GM23338 (cell line): Measurements from ENCODE around the gene PIGP. TPM values are rescaled to one million over a fixed set of nuclear protein-coding genes. Genes with fewer than 3 reads are reported as not detected.

Experiments used
- ATAC-seq: fragments of 200-7000 bp; cut with Tn5 transposase; 3 replicates; pipeline ENCODE4 v1.9.1; 2020
- DNase-seq: peaks from one replicate; pipeline ENCODE4 v3.0.0-alpha.2; 2015; ENCODE audit warnings: low spot score
- H2AFZ ChIP-seq: fragments of 200-600 bp; sonication (generic); 2 replicates; pipeline ENCODE4 v1.8.0; 2016; ENCODE audit warnings: antibody characterized with exemption, mild to moderate bottlenecking, moderate library complexity
- H3F3A ChIP-seq: fragments of 200-600 bp; sonication (generic); replicated peaks from 2 replicates; pipeline ENCODE4 v1.8.0; 2017; ENCODE audit warnings: antibody characterized with exemption, mixed run types, low read depth
- H3K27ac ChIP-seq: fragments of 200-600 bp; sonication (generic); 2 replicates; pipeline ENCODE4 v1.6.1; 2016; ENCODE audit warnings: low read depth
- H3K27me3 ChIP-seq: fragments of 200-600 bp; sonication (generic); 2 replicates; pipeline ENCODE4 v1.8.0; 2016; ENCODE audit warnings: mild to moderate bottlenecking, mixed run types, moderate library complexity; ENCODE audit not compliant: insufficient read depth
- H3K36me3 ChIP-seq: fragments of 200-600 bp; sonication (generic); 2 replicates; pipeline ENCODE4 v1.8.0; 2016; ENCODE audit warnings: mild to moderate bottlenecking; ENCODE audit not compliant: insufficient read depth
- H3K4me1 ChIP-seq: fragments of 200-600 bp; sonication (generic); 2 replicates; pipeline ENCODE4 v1.8.0; 2016; ENCODE audit warnings: mild to moderate bottlenecking, moderate library complexity; ENCODE audit not compliant: insufficient read depth
- H3K4me2 ChIP-seq: fragments of 200-600 bp; sonication (generic); 2 replicates; pipeline ENCODE4 v1.7.1; 2017; ENCODE audit warnings: mixed run types
- H3K4me3 ChIP-seq: fragments of 200-600 bp; sonication (generic); 2 replicates; pipeline ENCODE4 v1.6.1; 2016; ENCODE audit warnings: mixed run types
- H3K79me2 ChIP-seq: fragments of 200-600 bp; sonication (generic); replicated peaks from 2 replicates; pipeline ENCODE4 v1.8.0; 2017; ENCODE audit warnings: mild to moderate bottlenecking; ENCODE audit not compliant: insufficient read depth
- H3K9me2 ChIP-seq: fragments of 200-600 bp; sonication (generic); 2 replicates; pipeline ENCODE4 v1.8.0; 2017; ENCODE audit not compliant: insufficient read depth
- H4K20me1 ChIP-seq: fragments of 200-600 bp; sonication (generic); replicated peaks from 2 replicates; pipeline ENCODE4 v1.8.0; 2017; ENCODE audit warnings: mild to moderate bottlenecking; ENCODE audit not compliant: insufficient read depth
- H3K27ac Mint-ChIP-seq: 2 replicates; pipeline ENCODE4 v1.8.0; 2020; ENCODE audit warnings: inconsistent platforms, mild to moderate bottlenecking, moderate library complexity, mixed read lengths
- H3K27me3 Mint-ChIP-seq: 3 replicates; pipeline ENCODE4 v1.8.0; 2022; ENCODE audit warnings: low read depth, mild to moderate bottlenecking, moderate library complexity, mixed read lengths, inconsistent platforms; ENCODE audit not compliant: insufficient read depth, poor library complexity
- H3K36me3 Mint-ChIP-seq: 3 replicates; pipeline ENCODE4 v1.8.0; 2021; ENCODE audit warnings: low read depth, mild to moderate bottlenecking, inconsistent platforms, moderate library complexity, mixed read lengths
- H3K4me1 Mint-ChIP-seq: 3 replicates; pipeline ENCODE4 v1.8.0; 2020; ENCODE audit warnings: mild to moderate bottlenecking, inconsistent platforms, mixed read lengths
- H3K4me3 Mint-ChIP-seq: 3 replicates; pipeline ENCODE4 v1.8.0; 2021; ENCODE audit warnings: moderate library complexity, mild to moderate bottlenecking, inconsistent platforms, mixed read lengths
- H3K9me3 Mint-ChIP-seq: 3 replicates; pipeline ENCODE4 v1.8.0; 2020; ENCODE audit warnings: moderate library complexity, mild to moderate bottlenecking, inconsistent platforms, mixed read lengths
- CREB1 ChIP-seq: fragments of 250-450 bp; sonication (Bioruptor Pico); IDR thresholded peaks from 2 replicates; pipeline ENCODE4 v1.5.0; 2020; ENCODE audit warnings: low read depth, mild to moderate bottlenecking, moderate library complexity
- CTCF ChIP-seq, 2 experiments: fragments of 200-600 bp in 1 of 2; sonication (generic) in 1 of 2; conservative IDR thresholded peaks; 2 replicates each; pipeline versions ENCODE4 v1.5.1 to v1.6.1; 2016 to 2017; ENCODE audit warnings: antibody characterized with exemption in 2 of 2, low read depth in 2 of 2, mild to moderate bottlenecking in 2 of 2, moderate library complexity in 1 of 2
- EZH2 ChIP-seq: fragments of 200-600 bp; sonication (generic); IDR thresholded peaks from one replicate; pipeline ENCODE4 v1.8.0; 2017; ENCODE audit warnings: antibody characterized with exemption, mild to moderate bottlenecking, low read depth; ENCODE audit not compliant: unreplicated experiment
- JUNB ChIP-seq: IDR thresholded peaks from one replicate; pipeline ENCODE4 v1.6.1; 2016; ENCODE audit warnings: antibody characterized with exemption; ENCODE audit not compliant: unreplicated experiment
- NANOG ChIP-seq: IDR thresholded peaks from 2 replicates; pipeline ENCODE4 v1.6.1; 2016; ENCODE audit warnings: antibody characterized with exemption, borderline replicate concordance
- POLR2AphosphoS5 ChIP-seq: IDR thresholded peaks from 2 replicates; pipeline ENCODE4 v1.6.1; 2016; ENCODE audit warnings: antibody characterized with exemption, low read depth
- REST ChIP-seq: IDR thresholded peaks from one replicate; pipeline ENCODE4 v1.6.1; 2018; ENCODE audit warnings: antibody characterized with exemption; ENCODE audit not compliant: unreplicated experiment
- STAT1 ChIP-seq: IDR thresholded peaks from one replicate; pipeline ENCODE4 v1.6.1; 2016; ENCODE audit warnings: antibody characterized with exemption; ENCODE audit not compliant: unreplicated experiment
- ZNF114 ChIP-seq: fragments of 250-450 bp; sonication (Bioruptor Pico); IDR thresholded peaks from 2 replicates; pipeline ENCODE4 v1.5.0; 2020; ENCODE audit warnings: mild to moderate bottlenecking, moderate library complexity
- ZNF331 ChIP-seq: fragments of 250-450 bp; sonication (Bioruptor Pico); IDR thresholded peaks from 2 replicates; pipeline ENCODE4 v1.5.0; 2020; ENCODE audit warnings: low read depth, mild to moderate bottlenecking, moderate library complexity
- polyA plus RNA-seq: library from polyadenylated mRNA; unstranded; fragments of >200 nt; fragmentation: Nextera tagmentation; extraction: Ambion mirVana; gene quantifications from 2 replicates; pipeline ENCODE4 v1.2.1, GENCODE V29; 2016
- total RNA-seq: library from RNA; depleted of rRNA; stranded (reverse); fragments of >200 nt; shearing (Covaris generic); gene quantifications from 2 replicates; pipeline ENCODE4 v1.2.3, GENCODE V29; 2014
- TF ChIP-seq, protein P1 (sequence below): IDR thresholded peaks from 2 replicates; pipeline ENCODE4 v1.6.1; 2016; ENCODE audit warnings: antibody characterized with exemption
- TF ChIP-seq, protein P2 (sequence below): fragments of 250-450 bp; sonication (Bioruptor Pico); IDR thresholded peaks from 2 replicates; pipeline ENCODE4 v1.5.0; 2020; ENCODE audit warnings: mild to moderate bottlenecking, moderate library complexity

PIGP gene
- total and polyA plus RNA-seq, 2 experiments from 2014 or later = 5.2 to 19.6 TPM

DNA sequence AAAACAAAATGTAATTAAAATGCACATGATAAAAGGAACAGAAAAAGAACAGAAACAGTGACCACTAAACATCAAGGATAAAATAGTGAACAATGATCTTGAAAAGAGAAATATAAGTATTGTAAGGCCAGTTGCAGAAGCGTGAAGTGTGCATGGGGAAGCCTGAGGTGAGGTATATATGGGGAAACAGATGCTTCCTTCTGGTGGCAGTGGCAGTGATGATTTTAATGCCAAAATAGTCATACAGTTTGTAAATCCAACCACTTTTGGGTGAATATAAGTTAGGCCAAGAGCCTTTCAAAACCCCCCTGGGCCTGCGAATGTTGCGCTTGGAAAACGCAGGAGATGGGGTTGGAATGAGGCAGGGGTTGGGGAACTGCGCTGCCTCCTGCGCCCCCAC, 27.4 kb upstream of the PIGP start:
- Mint-ChIP-seq H3K27ac (no peak overlapping the region), H3K27me3 (peaks cover 1% of the 10 kb centered on the region), H3K9me3 (no peaks in the 10 kb centered on the region), H3K36me3 (no peaks in the 10 kb centered on the region), H3K4me3 (no peak overlapping the region), H3K4me1 (no peaks in the 10 kb centered on the region)
- Histone ChIP-seq H3K36me3 (no peaks in the 10 kb centered on the region), H3K9me2 (no peaks in the 10 kb centered on the region), H3K27ac (no peak overlapping the region), H3K79me2 (no peaks in the 10 kb centered on the region), H3K27me3 (no peaks in the 10 kb centered on the region), H3K4me1 (no peaks in the 10 kb centered on the region), H4K20me1 (peaks cover 2% of the 10 kb centered on the region; the same call in 1 of the 2 replicates), H3K4me2 (no peak overlapping the region), H3K4me3 (no peak overlapping the region), H3F3A (no peaks in the 10 kb centered on the region), H2AFZ (no peak overlapping the region)
- DNase-seq (no peak), ATAC-seq (no peak)
- TF ChIP-seq ZNF331 (CRISPR knock-in tag) (no peak), NANOG (no peak), ZNF114 (no peak), JUNB (no peak), STAT1 (no peak), EZH2 (no peak), POLR2AphosphoS5 (no peak), CREB1 (no peak), CTCF (conservative IDR thresholded peaks at IDR 0.05; ENCODE audit: low read depth in 2 of 2) (no peak), REST (no peak)
- TF ChIP-seq, protein P1, sequence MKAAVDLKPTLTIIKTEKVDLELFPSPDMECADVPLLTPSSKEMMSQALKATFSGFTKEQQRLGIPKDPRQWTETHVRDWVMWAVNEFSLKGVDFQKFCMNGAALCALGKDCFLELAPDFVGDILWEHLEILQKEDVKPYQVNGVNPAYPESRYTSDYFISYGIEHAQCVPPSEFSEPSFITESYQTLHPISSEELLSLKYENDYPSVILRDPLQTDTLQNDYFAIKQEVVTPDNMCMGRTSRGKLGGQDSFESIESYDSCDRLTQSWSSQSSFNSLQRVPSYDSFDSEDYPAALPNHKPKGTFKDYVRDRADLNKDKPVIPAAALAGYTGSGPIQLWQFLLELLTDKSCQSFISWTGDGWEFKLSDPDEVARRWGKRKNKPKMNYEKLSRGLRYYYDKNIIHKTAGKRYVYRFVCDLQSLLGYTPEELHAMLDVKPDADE = no peak
- TF ChIP-seq, protein P2, sequence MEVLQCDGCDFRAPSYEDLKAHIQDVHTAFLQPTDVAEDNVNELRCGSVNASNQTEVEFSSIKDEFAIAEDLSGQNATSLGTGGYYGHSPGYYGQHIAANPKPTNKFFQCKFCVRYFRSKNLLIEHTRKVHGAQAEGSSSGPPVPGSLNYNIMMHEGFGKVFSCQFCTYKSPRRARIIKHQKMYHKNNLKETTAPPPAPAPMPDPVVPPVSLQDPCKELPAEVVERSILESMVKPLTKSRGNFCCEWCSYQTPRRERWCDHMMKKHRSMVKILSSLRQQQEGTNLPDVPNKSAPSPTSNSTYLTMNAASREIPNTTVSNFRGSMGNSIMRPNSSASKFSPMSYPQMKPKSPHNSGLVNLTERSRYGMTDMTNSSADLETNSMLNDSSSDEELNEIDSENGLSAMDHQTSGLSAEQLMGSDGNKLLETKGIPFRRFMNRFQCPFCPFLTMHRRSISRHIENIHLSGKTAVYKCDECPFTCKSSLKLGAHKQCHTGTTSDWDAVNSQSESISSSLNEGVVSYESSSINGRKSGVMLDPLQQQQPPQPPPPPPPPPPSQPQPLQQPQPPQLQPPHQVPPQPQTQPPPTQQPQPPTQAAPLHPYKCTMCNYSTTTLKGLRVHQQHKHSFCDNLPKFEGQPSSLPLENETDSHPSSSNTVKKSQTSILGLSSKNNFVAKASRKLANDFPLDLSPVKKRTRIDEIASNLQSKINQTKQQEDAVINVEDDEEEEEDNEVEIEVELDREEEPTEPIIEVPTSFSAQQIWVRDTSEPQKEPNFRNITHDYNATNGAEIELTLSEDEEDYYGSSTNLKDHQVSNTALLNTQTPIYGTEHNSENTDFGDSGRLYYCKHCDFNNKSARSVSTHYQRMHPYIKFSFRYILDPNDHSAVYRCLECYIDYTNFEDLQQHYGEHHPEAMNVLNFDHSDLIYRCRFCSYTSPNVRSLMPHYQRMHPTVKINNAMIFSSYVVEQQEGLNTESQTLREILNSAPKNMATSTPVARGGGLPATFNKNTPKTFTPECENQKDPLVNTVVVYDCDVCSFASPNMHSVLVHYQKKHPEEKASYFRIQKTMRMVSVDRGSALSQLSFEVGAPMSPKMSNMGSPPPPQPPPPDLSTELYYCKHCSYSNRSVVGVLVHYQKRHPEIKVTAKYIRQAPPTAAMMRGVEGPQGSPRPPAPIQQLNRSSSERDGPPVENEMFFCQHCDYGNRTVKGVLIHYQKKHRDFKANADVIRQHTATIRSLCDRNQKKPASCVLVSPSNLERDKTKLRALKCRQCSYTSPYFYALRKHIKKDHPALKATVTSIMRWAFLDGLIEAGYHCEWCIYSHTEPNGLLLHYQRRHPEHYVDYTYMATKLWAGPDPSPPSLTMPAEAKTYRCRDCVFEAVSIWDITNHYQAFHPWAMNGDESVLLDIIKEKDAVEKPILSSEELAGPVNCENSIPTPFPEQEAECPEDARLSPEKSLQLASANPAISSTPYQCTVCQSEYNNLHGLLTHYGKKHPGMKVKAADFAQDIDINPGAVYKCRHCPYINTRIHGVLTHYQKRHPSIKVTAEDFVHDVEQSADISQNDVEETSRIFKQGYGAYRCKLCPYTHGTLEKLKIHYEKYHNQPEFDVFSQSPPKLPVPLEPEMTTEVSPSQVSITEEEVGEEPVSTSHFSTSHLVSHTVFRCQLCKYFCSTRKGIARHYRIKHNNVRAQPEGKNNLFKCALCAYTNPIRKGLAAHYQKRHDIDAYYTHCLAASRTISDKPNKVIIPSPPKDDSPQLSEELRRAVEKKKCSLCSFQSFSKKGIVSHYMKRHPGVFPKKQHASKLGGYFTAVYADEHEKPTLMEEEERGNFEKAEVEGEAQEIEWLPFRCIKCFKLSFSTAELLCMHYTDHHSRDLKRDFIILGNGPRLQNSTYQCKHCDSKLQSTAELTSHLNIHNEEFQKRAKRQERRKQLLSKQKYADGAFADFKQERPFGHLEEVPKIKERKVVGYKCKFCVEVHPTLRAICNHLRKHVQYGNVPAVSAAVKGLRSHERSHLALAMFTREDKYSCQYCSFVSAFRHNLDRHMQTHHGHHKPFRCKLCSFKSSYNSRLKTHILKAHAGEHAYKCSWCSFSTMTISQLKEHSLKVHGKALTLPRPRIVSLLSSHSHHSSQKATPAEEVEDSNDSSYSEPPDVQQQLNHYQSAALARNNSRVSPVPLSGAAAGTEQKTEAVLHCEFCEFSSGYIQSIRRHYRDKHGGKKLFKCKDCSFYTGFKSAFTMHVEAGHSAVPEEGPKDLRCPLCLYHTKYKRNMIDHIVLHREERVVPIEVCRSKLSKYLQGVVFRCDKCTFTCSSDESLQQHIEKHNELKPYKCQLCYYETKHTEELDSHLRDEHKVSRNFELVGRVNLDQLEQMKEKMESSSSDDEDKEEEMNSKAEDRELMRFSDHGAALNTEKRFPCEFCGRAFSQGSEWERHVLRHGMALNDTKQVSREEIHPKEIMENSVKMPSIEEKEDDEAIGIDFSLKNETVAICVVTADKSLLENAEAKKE (CRISPR knock-in tag) = no peak
